Endothelial cell of umbilical vein (primary cell): ENCODE data around the gene SOHLH2.

Experiments
- CTCF ChIP-seq, 2 donors: IDR thresholded peaks; 1 replicate in 1 of 2; 2 replicates in 1 of 2; pipeline ENCODE4 v1.5.1; 2011; ENCODE audit warnings: low read length in 2 of 2, mild to moderate bottlenecking in 2 of 2, moderate library complexity in 2 of 2, control low read depth in 1 of 2, inconsistent platforms in 1 of 2, low read depth in 1 of 2; ENCODE audit not compliant: insufficient read depth in 1 of 2; ENCODE audit errors: extremely low read depth in 1 of 2
- EZH2 ChIP-seq: IDR thresholded peaks from 2 replicates; pipeline ENCODE4 v1.6.1; 2012; ENCODE audit warnings: borderline replicate concordance, low read depth, mild to moderate bottlenecking, moderate library complexity, low read length, inconsistent platforms; ENCODE audit not compliant: severe bottlenecking
- FOS ChIP-seq: IDR thresholded peaks from 2 replicates; pipeline ENCODE4 v1.6.1; 2011; ENCODE audit warnings: mild to moderate bottlenecking, low read length, moderate library complexity, borderline replicate concordance; ENCODE audit not compliant: insufficient read depth
- JUN ChIP-seq: IDR thresholded peaks from 2 replicates; pipeline ENCODE4 v1.6.1; 2011; ENCODE audit warnings: borderline replicate concordance, low read depth; ENCODE audit not compliant: insufficient read length, insufficient read depth
- POLR2A ChIP-seq: IDR thresholded peaks from 2 replicates; pipeline ENCODE4 v1.6.1; 2012; ENCODE audit warnings: low read depth, mild to moderate bottlenecking, control low read depth, low read length
- POLR2AphosphoS5 ChIP-seq: IDR thresholded peaks from 2 replicates; pipeline ENCODE4 v1.6.1; 2012; ENCODE audit warnings: low read depth, mild to moderate bottlenecking, control low read depth, low read length, moderate library complexity; ENCODE audit not compliant: insufficient read depth

GRCh38 chr13:36251526-36251925 is 37.2 kb upstream of the SOHLH2 start:
- TF ChIP-seq CTCF (IDR thresholded peaks at IDR 0.05; ENCODE audit: extremely low read depth in 1 of 2, insufficient read depth in 1 of 2, low read depth in 1 of 2, low read length in 2 of 2) (no peak), POLR2A (no peak), POLR2AphosphoS5 (no peak), EZH2 (no peak), JUN (no peak), FOS (no peak)
